Testis (tissue), 3 donors: ENCODE measurements around the gene IL32. TPM values are rescaled to one million over a fixed set of nuclear protein-coding genes. Genes with fewer than 3 reads are reported as not detected.

Source experiments
- DNase-seq: peaks from one replicate; pipeline ENCODE4 v3.0.0-alpha.2; 2019
- H3K27ac ChIP-seq, 2 donors: fragments of 200-600 bp; sonication (generic); one replicate each; pipeline ENCODE4 v1.5.1; 2019
- H3K27me3 ChIP-seq: fragments of 200-600 bp; sonication (generic); one replicate; pipeline ENCODE4 v1.5.1; 2019
- H3K36me3 ChIP-seq: fragments of 200-600 bp; sonication (generic); one replicate; pipeline ENCODE4 v1.5.1; 2017; ENCODE audit warnings: low read depth; ENCODE audit errors: missing control alignments
- H3K4me1 ChIP-seq: fragments of 200-600 bp; sonication (generic); one replicate; pipeline ENCODE4 v1.5.1; 2019
- H3K4me3 ChIP-seq, 2 donors: fragments of 200-600 bp; sonication (generic); one replicate each; pipeline ENCODE4 v1.5.1; 2017 to 2019
- H3K9me3 ChIP-seq: fragments of 200-600 bp; sonication (generic); one replicate; pipeline ENCODE4 v1.5.1; 2017
- POLR2A ChIP-seq: fragments of 450-650 bp; IDR thresholded peaks from one replicate; pipeline ENCODE4 v1.6.1; 2017; ENCODE audit warnings: antibody characterized with exemption, mild to moderate bottlenecking, moderate library complexity
- WGBS, 2 donors: methylation state at CpG; one replicate each; pipeline ENCODE4 v1.1.5; 2018; 5-methylcytosine and 5-hydroxymethylcytosine counted together
- intact Hi-C: fragments of 100-400 bp; cut with DNase I; formaldehyde crosslinking; loops from one replicate; pipeline ENCODE4 v1.15.1; 2023; ENCODE audit warnings: low total_unique reads
- polyA plus RNA-seq: library from polyadenylated mRNA; stranded (reverse); fragments of 350-450 nt; fragmentation: Illumina TruSeq; extraction: RNeasy Lipid Tissue Mini Kit (QIAGEN cat#74804); gene quantifications from one replicate; pipeline ENCODE4 v1.2.3, GENCODE V29; 2014; ENCODE audit warnings: low read depth, low replicate concordance; ENCODE audit not compliant: insufficient read depth
- total RNA-seq, 2 donors: library from RNA; depleted of rRNA; stranded (reverse); fragments of >200 nt; gene quantifications; one replicate each; pipeline ENCODE4 v1.2.3, GENCODE V29; 2016
- TF ChIP-seq, protein P1 (sequence below), 3 experiments: fragments of 450-650 bp in 2 of 3; fragments of 200-600 bp in 1 of 3; sonication (generic) in 1 of 3; IDR thresholded peaks; one replicate each; pipeline ENCODE4 v1.5.1; 2016 to 2019; ENCODE audit warnings: antibody characterized with exemption in 3 of 3, mild to moderate bottlenecking in 2 of 3, moderate library complexity in 1 of 3

IL32 gene
- total and polyA plus RNA-seq, 3 donors from 2014 or later, result 27.1 to 62.2 (median 33.0) TPM

DNA sequence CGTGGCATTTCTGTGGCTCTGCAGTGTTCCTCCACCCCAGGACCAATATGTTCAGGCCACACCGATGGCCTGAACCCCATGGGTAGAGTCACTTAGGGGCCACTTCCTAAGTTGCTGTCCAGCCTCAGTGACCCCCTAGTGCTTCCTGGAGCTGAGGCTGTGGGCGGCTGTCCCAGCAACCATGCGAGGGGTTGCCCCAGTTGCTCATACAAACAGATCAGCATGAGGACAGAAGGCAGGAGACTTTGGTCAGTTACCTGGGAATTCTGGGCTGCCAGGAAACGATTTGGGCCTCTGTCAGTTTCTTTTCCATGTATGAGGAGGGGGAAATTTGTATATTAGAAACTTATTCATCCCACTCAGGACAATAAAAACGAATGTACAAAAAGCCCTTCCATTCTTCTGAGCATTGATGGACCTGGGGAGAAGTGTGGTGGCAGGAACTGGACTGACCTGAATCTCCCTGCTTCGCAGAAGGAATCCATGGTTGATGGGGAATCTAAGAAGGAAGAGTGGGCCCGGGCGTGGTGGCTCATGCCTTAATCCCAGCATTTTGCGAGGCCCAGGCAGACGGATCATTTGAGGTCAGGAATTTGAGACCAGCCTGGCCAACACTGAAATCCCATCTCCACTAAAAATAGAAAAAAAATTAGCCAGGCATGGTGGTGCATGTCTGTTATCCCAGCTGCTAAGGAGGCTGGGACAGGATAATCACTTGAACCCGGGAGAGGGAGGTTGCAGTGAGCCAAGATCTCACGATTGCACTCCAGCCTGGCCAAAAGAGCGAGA, 4.9 kb upstream of the IL32 start:
- no peak overlapping the region for H3K4me3 ChIP-seq
- H3K9me3 ChIP-seq, result no peaks in the 10 kb centered on the region
- no peak for DNase-seq
- H3K36me3 ChIP-seq, result no peaks in the 10 kb centered on the region
- H3K27me3 ChIP-seq, result no peaks in the 10 kb centered on the region
- intact Hi-C loops, result no loop called here
- WGBS, 2 donors, result 78 to 86% methylated on average over 14 of the region's 14 CpGs
- TF ChIP-seq, protein P1, sequence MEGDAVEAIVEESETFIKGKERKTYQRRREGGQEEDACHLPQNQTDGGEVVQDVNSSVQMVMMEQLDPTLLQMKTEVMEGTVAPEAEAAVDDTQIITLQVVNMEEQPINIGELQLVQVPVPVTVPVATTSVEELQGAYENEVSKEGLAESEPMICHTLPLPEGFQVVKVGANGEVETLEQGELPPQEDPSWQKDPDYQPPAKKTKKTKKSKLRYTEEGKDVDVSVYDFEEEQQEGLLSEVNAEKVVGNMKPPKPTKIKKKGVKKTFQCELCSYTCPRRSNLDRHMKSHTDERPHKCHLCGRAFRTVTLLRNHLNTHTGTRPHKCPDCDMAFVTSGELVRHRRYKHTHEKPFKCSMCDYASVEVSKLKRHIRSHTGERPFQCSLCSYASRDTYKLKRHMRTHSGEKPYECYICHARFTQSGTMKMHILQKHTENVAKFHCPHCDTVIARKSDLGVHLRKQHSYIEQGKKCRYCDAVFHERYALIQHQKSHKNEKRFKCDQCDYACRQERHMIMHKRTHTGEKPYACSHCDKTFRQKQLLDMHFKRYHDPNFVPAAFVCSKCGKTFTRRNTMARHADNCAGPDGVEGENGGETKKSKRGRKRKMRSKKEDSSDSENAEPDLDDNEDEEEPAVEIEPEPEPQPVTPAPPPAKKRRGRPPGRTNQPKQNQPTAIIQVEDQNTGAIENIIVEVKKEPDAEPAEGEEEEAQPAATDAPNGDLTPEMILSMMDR (IDR thresholded peaks at IDR 0.05), result no peak
- no peak for TF ChIP-seq POLR2A
- no peak overlapping the region for H3K27ac ChIP-seq
- H3K4me1 ChIP-seq, result peaks cover 23% of the 10 kb centered on the region

- no peak for DNase-seq
- no peak for TF ChIP-seq POLR2A
- TF ChIP-seq, protein P1 (IDR thresholded peaks at IDR 0.05), result no peak
- Histone ChIP-seq H3K27me3 (no peaks in the 10 kb centered on the region), H3K9me3 (no peaks in the 10 kb centered on the region), H3K36me3 (no peaks in the 10 kb centered on the region), H3K4me1 (peaks cover 27% of the 10 kb centered on the region), H3K4me3 (no peak overlapping the region), H3K27ac (peak overlapping the region in 1 of 2 donors; percentile 54)
- intact Hi-C loops, result no loop called here
- 57 to 73% methylated on average over 6 of the region's 6 CpGs for WGBS, 2 donors
Observed at GRCh38 chr16:3062553-3062952, 2.9 kb upstream of the IL32 start.

DNA sequence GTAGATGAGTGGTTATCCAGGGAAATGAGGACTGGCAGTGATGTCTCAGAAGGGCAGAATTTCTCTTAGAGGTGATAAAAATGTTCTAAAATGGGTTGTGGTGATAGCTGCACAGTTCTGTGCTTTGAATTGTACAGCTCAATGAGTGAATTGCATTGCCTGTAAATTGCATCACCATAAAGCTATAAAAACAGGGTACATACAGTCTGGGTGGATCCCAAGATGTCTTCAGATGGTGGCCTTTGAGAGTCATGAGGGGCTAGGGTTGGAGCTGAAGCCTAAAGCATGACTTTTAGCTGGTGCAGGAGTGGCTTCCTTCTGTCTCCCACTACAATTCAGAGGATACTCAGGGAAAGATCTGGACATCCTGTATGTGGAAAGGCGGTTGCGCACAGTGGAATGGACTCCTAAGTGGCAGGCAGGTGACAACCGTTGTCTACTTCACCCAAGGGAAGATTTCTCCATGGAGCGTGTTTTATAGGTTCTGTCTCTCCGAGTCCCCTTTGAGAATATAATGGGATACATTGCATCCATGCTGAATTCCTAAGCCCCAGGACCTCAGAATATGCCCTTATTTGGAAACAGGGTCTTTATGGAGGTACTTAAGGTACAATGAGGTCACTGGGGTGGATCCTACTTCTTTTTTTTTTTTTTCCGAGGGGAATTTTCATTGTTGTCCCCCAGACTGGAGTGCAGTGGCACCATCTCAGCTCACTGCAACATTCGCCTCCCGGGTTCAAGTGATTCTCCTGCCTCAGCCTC, 1.6 kb upstream of the IL32 start:
- 85 to 94% methylated on average over 8 of the region's 8 CpGs for WGBS, 2 donors

DNA sequence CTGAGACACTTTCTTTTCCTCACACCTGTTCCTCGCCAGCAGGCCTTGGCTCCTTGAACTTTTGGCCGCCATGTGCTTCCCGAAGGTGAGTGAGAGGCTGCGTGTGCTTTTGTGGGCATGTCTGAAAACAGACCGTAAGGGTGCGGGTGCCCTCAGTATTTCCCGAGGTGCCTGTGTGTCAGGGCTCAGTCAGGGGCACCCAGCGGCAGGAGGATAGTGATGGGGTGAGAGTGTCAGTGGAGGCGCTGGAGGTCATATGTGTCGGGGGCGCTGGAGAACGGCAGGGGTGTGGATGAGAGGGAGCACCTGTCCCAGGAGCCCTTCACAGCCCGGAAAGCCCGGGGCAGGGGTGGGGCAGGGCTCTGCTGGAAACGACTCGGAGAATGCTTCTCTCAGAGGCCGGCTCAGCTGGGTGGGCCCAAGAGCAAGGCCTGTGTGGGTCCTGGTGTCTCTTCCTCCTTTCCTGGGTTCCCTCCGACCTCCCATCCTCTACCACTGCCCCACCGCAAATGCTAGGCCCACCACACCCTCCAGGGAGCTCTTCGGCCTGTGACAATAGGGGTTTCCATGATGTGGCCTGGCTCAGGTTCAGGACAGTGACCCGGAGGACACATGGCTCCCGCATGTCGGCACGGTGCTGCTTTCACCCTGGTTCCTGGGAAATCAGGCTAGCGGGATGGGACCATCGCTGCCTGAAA, 451 bp downstream of the IL32 start:
- Histone ChIP-seq H3K36me3 (no peaks in the 10 kb centered on the region), H3K27ac (peak overlapping the region in 1 of 2 donors; percentile 66), H3K4me3 (peak overlapping the region in 1 of 2 donors; percentile 26), H3K9me3 (no peaks in the 10 kb centered on the region), H3K27me3 (no peaks in the 10 kb centered on the region), H3K4me1 (peaks cover 13% of the 10 kb centered on the region)
- no peak for TF ChIP-seq POLR2A
- TF ChIP-seq, protein P1 (IDR thresholded peaks at IDR 0.05), result no peak
- 52 to 68% methylated on average over 16 to 26 of the region's 26 CpGs for WGBS, 2 donors
- intact Hi-C loops, result no loop called here
- DNase-seq, result no peak

More for the DNA sequence above, 1.6 kb upstream of the IL32 start:
- H3K36me3 ChIP-seq, result no peaks in the 10 kb centered on the region
- H3K4me3 ChIP-seq, result no peak overlapping the region
- intact Hi-C loops, result no loop called here
- H3K27ac ChIP-seq, result no peak overlapping the region
- no peaks in the 10 kb centered on the region for H3K27me3 ChIP-seq
- no peaks in the 10 kb centered on the region for H3K9me3 ChIP-seq
- H3K4me1 ChIP-seq, result peaks cover 20% of the 10 kb centered on the region
- no peak for DNase-seq
- TF ChIP-seq POLR2A, result no peak
- TF ChIP-seq, protein P1 (IDR thresholded peaks at IDR 0.05), result no peak
